GM18505 (cell line): Measurements from ENCODE around the gene DNAJC1.

Source experiments
- ATAC-seq: cut with Tn5 transposase; IDR thresholded peaks from one replicate; pipeline ENCODE4 v1.9.1; 2021; ENCODE audit not compliant: unreplicated experiment
- POLR2A ChIP-seq: IDR thresholded peaks from 4 replicates; pipeline ENCODE4 v1.6.1; 2011; ENCODE audit warnings: borderline replicate concordance; ENCODE audit not compliant: insufficient read depth, insufficient read length; ENCODE audit errors: extremely low read depth

The DNAJC1 gene

GRCh38 chr10:21715531-21716195, 287.9 kb downstream of the DNAJC1 start:
- TF ChIP-seq POLR2A: no peak
- ATAC-seq: no peak

GRCh38 chr10:21712975-21713374, 290.6 kb downstream of the DNAJC1 start:
- TF ChIP-seq POLR2A: no peak
- ATAC-seq: no peak

- no peak for TF ChIP-seq POLR2A
- no peak for ATAC-seq
Measured at GRCh38 chr10:21707498-21707897, 296.0 kb downstream of the DNAJC1 start.
